ENCODE data around the gene MTHFD1L.

DNA sequence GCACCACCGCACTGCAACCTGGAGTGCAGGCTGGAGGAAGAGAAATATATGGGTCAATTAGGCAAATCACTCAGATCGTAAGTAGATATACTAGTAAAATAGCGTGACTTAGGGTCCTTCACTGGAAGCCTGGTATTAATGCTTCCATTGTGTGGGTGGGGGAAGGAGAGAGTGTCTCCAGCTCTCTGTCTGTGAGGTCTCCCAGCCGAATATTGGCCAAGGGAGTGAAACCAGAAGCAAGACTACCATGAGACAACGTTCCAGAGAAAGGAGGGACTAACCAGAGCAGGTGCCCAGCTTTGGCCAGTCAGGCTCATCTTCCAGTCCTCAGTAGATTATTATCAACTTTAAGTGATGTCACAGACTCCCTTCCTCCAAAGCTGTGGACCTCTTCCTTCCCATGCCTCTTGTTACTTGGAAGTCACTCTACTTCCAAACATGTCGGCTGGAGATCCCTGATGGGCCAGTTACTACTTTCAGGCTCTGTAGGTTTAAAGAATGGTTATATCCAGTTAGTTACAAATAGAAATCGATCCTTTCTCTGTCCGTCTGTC lies 28.8 kb downstream of the MTHFD1L start:
- TF ChIP-seq POLR2AphosphoS5 (IDR thresholded peaks at IDR 0.05; ENCODE audit: low read depth, low read length), result no peak; the same call in 1 of the 2 replicates
- no peak for TF ChIP-seq TAF1 (IDR thresholded peaks at IDR 0.05; ENCODE audit: low read depth, low read length)
- no peak for TF ChIP-seq POLR2A (IDR thresholded peaks at IDR 0.05; ENCODE audit: low read depth, low read length)
- no peak for TF ChIP-seq POU2F2 (IDR thresholded peaks at IDR 0.05; ENCODE audit: low read depth, low read length)
- TF ChIP-seq SPI1 (IDR thresholded peaks at IDR 0.05; ENCODE audit: low read depth, low read length), result no peak

Data from GM12891 (cell line).